Measurements from ENCODE around the gene FSTL3. TPM values are rescaled to one million over a fixed set of nuclear protein-coding genes. Genes with fewer than 3 reads are reported as not detected.
A peak's percentile ranks its signal among the peaks of the same experiment; 100 is the strongest.

FSTL3 gene
- total RNA-seq, 4 donors from 2014 or later, result 14.4 to 51.6 (median 43.5) TPM

DNA sequence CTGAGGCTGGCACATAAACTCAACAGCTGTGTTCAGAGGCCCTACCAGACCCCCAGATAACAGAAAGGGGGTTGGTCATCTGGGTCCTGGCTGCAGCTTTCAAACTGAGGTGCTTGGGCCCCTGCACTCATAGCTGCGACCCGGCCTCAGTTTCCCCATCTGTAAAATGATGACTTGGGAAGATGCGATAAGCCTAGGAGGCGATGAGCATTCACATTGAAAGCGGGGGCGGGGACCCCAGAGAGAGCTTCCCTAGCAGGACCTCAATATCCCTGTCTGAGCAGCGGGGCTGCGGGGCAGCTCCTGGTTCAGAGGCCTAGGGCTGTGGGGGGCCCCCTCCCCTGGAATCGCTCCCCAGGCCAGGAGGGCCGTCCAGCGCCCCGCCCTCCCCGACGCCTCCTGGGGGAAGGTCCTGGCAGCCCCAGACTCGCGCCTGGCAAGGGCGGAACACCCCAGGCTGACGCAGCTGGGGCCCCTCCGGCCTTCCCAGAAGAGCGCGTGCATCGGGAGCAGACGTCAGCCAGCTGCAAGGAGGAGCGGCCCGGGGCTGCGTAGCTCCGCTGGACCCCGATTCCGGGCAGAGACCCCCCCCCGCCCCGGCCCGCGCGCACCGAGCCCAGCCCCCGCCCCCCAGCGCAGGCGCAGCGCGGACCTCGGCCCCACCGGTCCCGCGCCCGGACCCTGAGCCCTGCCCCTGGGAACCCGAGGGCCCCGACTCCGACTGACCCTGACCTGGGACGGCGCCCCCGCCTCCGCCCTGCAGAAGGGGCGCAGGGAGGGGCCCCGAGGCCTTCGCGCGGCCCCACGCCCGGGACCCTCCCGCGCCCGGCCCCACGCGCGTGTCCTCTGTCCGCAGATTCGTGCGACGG lies 3.5 kb downstream of the FSTL3 start:
- TF ChIP-seq, protein P1, sequence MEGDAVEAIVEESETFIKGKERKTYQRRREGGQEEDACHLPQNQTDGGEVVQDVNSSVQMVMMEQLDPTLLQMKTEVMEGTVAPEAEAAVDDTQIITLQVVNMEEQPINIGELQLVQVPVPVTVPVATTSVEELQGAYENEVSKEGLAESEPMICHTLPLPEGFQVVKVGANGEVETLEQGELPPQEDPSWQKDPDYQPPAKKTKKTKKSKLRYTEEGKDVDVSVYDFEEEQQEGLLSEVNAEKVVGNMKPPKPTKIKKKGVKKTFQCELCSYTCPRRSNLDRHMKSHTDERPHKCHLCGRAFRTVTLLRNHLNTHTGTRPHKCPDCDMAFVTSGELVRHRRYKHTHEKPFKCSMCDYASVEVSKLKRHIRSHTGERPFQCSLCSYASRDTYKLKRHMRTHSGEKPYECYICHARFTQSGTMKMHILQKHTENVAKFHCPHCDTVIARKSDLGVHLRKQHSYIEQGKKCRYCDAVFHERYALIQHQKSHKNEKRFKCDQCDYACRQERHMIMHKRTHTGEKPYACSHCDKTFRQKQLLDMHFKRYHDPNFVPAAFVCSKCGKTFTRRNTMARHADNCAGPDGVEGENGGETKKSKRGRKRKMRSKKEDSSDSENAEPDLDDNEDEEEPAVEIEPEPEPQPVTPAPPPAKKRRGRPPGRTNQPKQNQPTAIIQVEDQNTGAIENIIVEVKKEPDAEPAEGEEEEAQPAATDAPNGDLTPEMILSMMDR (IDR thresholded peaks at IDR 0.05), result no peak
- no peak for TF ChIP-seq POLR2A (IDR thresholded peaks at IDR 0.05)
- intact Hi-C loops (cut with DNase I; ENCODE audit: low total_unique reads), result no loop called here
- peak overlapping the region; percentile 82 for H3K4me3 ChIP-seq (ENCODE audit: low read depth, poor library complexity, severe bottlenecking)
- peak in 1 of 2 donors; percentile 95 for DNase-seq (ENCODE audit: low spot score in 2 of 2)
- WGBS, 2 donors, result 6 to 16% methylated on average over 19 to 34 of the region's 69 CpGs

DNA sequence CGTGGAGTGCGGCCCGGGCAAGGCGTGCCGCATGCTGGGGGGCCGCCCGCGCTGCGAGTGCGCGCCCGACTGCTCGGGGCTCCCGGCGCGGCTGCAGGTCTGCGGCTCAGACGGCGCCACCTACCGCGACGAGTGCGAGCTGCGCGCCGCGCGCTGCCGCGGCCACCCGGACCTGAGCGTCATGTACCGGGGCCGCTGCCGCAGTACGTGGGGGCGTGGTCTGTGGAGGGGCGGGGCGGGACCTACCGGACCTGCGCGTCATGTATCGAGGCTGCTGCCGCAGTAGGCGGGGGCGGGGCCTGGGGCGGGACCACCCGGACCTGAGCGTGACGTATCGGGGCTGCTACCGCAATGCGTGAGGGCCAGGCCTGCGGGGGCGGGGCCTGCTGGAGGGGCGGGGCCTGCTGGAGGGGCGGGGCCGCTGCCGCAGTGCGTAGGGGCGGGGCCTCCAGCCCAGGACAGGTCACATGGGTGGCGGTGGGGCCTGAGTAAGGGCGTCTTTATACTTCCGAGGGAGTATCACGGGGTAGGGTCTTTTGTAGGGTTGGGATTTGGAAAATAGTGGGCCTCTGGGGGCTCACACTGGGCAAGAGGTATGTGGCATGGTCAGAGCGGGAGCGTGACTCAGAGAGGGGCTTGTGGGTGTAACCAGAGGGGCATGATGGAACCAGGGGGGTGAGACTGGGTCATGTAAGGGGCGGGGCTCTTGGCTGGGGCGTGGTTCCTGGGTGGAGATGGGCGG lies 4.3 kb downstream of the FSTL3 start:
- H3K4me3 ChIP-seq (ENCODE audit: low read depth, poor library complexity, severe bottlenecking), result peak overlapping the region; percentile 82
- TF ChIP-seq POLR2A (IDR thresholded peaks at IDR 0.05), result no peak
- TF ChIP-seq, protein P1 (IDR thresholded peaks at IDR 0.05), result no peak
- DNase-seq (ENCODE audit: low spot score in 2 of 2), result peak; percentile 100
- intact Hi-C loops (cut with DNase I; ENCODE audit: low total_unique reads), result no loop called here
- WGBS, 2 donors, result 1 to 2% methylated on average over 15 to 26 of the region's 70 CpGs

DNA sequence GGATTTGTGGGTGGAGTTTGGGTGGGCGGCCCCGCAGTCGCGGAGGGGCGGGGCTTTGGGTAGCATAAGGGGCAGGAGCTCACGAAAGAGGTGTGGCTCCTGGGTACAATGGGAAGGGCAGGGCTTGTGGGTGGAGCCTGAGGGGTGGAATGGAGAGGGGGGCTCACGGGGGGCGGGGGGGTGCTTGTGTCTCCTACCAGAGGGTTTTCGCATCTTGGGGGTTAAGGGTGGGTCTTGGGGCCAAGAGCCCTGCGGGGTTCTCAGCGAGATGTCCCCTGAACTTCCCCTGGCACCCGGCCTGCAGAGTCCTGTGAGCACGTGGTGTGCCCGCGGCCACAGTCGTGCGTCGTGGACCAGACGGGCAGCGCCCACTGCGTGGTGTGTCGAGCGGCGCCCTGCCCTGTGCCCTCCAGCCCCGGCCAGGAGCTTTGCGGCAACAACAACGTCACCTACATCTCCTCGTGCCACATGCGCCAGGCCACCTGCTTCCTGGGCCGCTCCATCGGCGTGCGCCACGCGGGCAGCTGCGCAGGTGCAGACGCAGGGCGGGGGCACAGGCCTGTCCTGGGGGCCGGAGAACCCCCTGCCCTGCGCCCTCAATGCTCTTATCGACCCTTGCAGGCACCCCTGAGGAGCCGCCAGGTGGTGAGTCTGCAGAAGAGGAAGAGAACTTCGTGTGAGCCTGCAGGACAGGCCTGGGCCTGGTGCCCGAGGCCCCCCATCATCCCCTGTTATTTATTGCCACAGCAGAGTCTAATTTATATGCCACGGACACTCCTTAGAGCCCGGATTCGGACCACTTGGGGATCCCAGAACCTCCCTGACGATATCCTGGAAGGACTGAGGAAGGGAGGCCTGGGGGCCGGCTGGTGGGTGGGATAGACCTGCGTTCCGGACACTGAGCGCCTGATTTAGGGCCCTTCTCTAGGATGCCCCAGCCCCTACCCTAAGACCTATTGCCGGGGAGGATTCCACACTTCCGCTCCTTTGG lies 5.1 kb downstream of the FSTL3 start:
- H3K4me3 ChIP-seq (ENCODE audit: low read depth, poor library complexity, severe bottlenecking), result no peak overlapping the region
- DNase-seq (ENCODE audit: low spot score in 2 of 2), result peak in 1 of 2 donors; percentile 92
- intact Hi-C loops (cut with DNase I; ENCODE audit: low total_unique reads), result no loop called here
- WGBS, 2 donors, result 65% methylated on average over 48 to 51 of the region's 54 CpGs
- TF ChIP-seq POLR2A (IDR thresholded peaks at IDR 0.05), result no peak
- TF ChIP-seq, protein P1 (IDR thresholded peaks at IDR 0.05), result no peak

DNA sequence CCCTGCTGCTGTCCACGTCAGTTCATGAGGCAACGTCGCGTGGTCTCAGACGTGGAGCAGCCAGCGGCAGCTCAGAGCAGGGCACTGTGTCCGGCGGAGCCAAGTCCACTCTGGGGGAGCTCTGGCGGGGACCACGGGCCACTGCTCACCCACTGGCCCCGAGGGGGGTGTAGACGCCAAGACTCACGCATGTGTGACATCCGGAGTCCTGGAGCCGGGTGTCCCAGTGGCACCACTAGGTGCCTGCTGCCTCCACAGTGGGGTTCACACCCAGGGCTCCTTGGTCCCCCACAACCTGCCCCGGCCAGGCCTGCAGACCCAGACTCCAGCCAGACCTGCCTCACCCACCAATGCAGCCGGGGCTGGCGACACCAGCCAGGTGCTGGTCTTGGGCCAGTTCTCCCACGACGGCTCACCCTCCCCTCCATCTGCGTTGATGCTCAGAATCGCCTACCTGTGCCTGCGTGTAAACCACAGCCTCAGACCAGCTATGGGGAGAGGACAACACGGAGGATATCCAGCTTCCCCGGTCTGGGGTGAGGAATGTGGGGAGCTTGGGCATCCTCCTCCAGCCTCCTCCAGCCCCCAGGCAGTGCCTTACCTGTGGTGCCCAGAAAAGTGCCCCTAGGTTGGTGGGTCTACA lies 6.6 kb downstream of the FSTL3 start:
- no peak overlapping the region for H3K4me3 ChIP-seq (ENCODE audit: low read depth, poor library complexity, severe bottlenecking)
- WGBS, 2 donors, result 74 to 81% methylated on average over 8 to 22 of the region's 25 CpGs
- intact Hi-C loops (cut with DNase I; ENCODE audit: low total_unique reads), result no loop called here
- TF ChIP-seq, protein P1 (IDR thresholded peaks at IDR 0.05), result no peak
- no peak for TF ChIP-seq POLR2A (IDR thresholded peaks at IDR 0.05)
- no peak for DNase-seq (ENCODE audit: low spot score in 2 of 2)

DNA sequence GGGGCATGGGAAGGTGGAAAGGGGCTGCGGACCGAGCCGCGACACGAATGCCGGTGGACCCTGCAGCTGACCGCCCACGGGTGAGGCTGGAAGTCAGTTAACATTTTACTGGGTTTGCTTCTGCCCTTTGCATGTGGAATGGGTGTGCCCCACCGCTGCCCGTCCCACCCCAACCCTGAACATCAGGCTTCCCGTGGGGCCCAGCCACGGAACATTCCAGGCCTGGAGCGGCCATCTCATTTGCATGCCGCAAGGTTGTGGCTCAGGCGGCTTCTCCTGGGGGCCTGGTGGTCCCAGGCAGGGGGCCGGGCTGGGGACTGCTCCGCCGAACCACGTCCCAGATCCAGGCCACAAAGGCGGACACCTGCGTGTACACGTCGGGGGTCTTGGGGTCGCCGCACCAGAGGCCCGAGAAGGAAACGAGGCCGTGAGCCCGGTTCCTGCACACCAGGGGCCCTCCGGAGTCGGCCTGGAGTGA lies 9.3 kb downstream of the FSTL3 start:
- intact Hi-C loops (cut with DNase I; ENCODE audit: low total_unique reads), result no loop called here
- 82 to 84% methylated on average over 29 to 31 of the region's 31 CpGs for WGBS, 2 donors
- H3K4me3 ChIP-seq (ENCODE audit: low read depth, poor library complexity, severe bottlenecking), result no peak overlapping the region
- DNase-seq (ENCODE audit: low spot score in 2 of 2), result no peak
- TF ChIP-seq, protein P1 (IDR thresholded peaks at IDR 0.05), result no peak
- TF ChIP-seq POLR2A (IDR thresholded peaks at IDR 0.05), result no peak

Data from lower leg skin (tissue), 4 donors.